PC-9 (cell line): ENCODE measurements around the gene PPP1R2.

Experiments
- CTCF ChIP-seq: fragments of 200-600 bp; sonication (generic); conservative IDR thresholded peaks from 2 replicates; pipeline ENCODE4 v1.6.1; 2017; ENCODE audit warnings: mixed run types, antibody characterized with exemption, mild to moderate bottlenecking, moderate library complexity
- EZH2 ChIP-seq: fragments of 200-600 bp; sonication (generic); IDR thresholded peaks from 2 replicates; pipeline ENCODE4 v1.8.0; 2017; ENCODE audit warnings: antibody characterized with exemption, low read depth

- TF ChIP-seq CTCF (no peak), EZH2 (no peak)
Observed at GRCh38 chr3:195565716-195566115, 22.6 kb upstream of the PPP1R2 start.
